Measurements from ENCODE around the gene LRWD1.

- TF ChIP-seq CTCF (IDR thresholded peaks at IDR 0.05) (no peak), POLR2A (IDR thresholded peaks at IDR 0.05) (peak; percentile 20 to 27)
Observed at GRCh38 chr7:102425639-102426267, 39.0 kb upstream of the LRWD1 start.

All from Peyer's patch (tissue), 4 donors.